B cell (primary cell): Measurements from ENCODE around the gene ATOSA.

Experiments
- CTCF ChIP-seq: fragments of 200-600 bp; IDR thresholded peaks from one replicate; pipeline ENCODE4 v1.8.0; 2022; ENCODE audit warnings: antibody characterized with exemption, mild to moderate bottlenecking
- EZH2 ChIP-seq: IDR thresholded peaks from 2 replicates; pipeline ENCODE4 v1.6.1; 2012; ENCODE audit warnings: borderline replicate concordance, low read depth, mild to moderate bottlenecking, moderate library complexity, low read length; ENCODE audit not compliant: insufficient read depth, poor library complexity, severe bottlenecking

GRCh38 chr15:52661909-52662308 lies 17.3 kb downstream of the ATOSA start:
- TF ChIP-seq CTCF (no peak), EZH2 (no peak)
